GM12878 (cell line): ENCODE data around the gene TBC1D22B. TPM values are rescaled to one million over a fixed set of nuclear protein-coding genes. Genes with fewer than 3 reads are reported as not detected.

ENCODE experiments used
- BHLHE40 ChIP-seq, 2 experiments: fragments of 450-650 bp in 1 of 2; IDR thresholded peaks; 2 replicates each; pipeline ENCODE4 v1.6.1; 2011 to 2017; ENCODE audit warnings: low read depth in 2 of 2, borderline replicate concordance in 1 of 2, improper control_type of control experiment in 1 of 2, low read length in 1 of 2, mild to moderate bottlenecking in 1 of 2
- CBFB ChIP-seq: IDR thresholded peaks from 2 replicates; pipeline ENCODE4 v1.6.1; 2016; ENCODE audit warnings: antibody characterized with exemption, low read depth
- CBX5 ChIP-seq: sonication (generic); IDR thresholded peaks from 2 replicates; pipeline ENCODE4 v1.6.1; 2016; ENCODE audit warnings: low read depth, moderate library complexity, mild to moderate bottlenecking, inconsistent platforms
- CREM ChIP-seq: IDR thresholded peaks from 2 replicates; pipeline ENCODE4 v1.6.1; 2014; ENCODE audit warnings: antibody characterized with exemption, low read depth
- KLF5 ChIP-seq: fragments of 450-650 bp; IDR thresholded peaks from 2 replicates; pipeline ENCODE4 v1.6.1; 2014; ENCODE audit warnings: mild to moderate bottlenecking; ENCODE audit not compliant: partially characterized antibody
- LARP7 ChIP-seq: fragments of 450-650 bp; IDR thresholded peaks from 2 replicates; pipeline ENCODE4 v1.6.1; 2017; ENCODE audit warnings: mild to moderate bottlenecking
- MEF2B ChIP-seq: fragments of 450-650 bp; IDR thresholded peaks from 2 replicates; pipeline ENCODE4 v1.6.1; 2018; ENCODE audit warnings: mild to moderate bottlenecking, moderate library complexity; ENCODE audit not compliant: partially characterized antibody, poor library complexity, severe bottlenecking
- NFXL1 ChIP-seq: fragments of 450-650 bp; IDR thresholded peaks from 2 replicates; pipeline ENCODE4 v1.6.1; 2017; ENCODE audit warnings: antibody characterized with exemption, mild to moderate bottlenecking, borderline replicate concordance
- NFYB ChIP-seq: IDR thresholded peaks from 2 replicates; pipeline ENCODE4 v1.6.1; 2011; ENCODE audit warnings: low read depth, mild to moderate bottlenecking, low read length, improper control_type of control experiment, moderate library complexity; ENCODE audit not compliant: insufficient read depth
- RFX5 ChIP-seq: IDR thresholded peaks from 2 replicates; pipeline ENCODE4 v1.6.1; 2011; ENCODE audit warnings: low read depth, low read length, improper control_type of control experiment
- RUNX3 ChIP-seq: IDR thresholded peaks from 2 replicates; pipeline ENCODE4 v1.6.1; 2012; ENCODE audit warnings: low read length, inconsistent platforms
- SIX5 ChIP-seq: IDR thresholded peaks from 2 replicates; pipeline ENCODE4 v1.6.1; 2011; ENCODE audit warnings: mild to moderate bottlenecking, low read depth, low read length, moderate library complexity; ENCODE audit not compliant: severe bottlenecking
- SMAD5 ChIP-seq: IDR thresholded peaks from 2 replicates; pipeline ENCODE4 v1.6.1; 2016; ENCODE audit warnings: antibody characterized with exemption, low read depth
- SPI1 ChIP-seq: IDR thresholded peaks from 2 replicates; pipeline ENCODE4 v1.6.1; 2011; ENCODE audit warnings: low read depth, mild to moderate bottlenecking, low read length, moderate library complexity, borderline replicate concordance; ENCODE audit not compliant: insufficient read depth
- SRF ChIP-seq, 2 experiments: IDR thresholded peaks; 2 replicates each; pipeline ENCODE4 v1.6.1; 2011; ENCODE audit warnings: low read depth in 2 of 2, low read length in 2 of 2, mild to moderate bottlenecking in 1 of 2, moderate library complexity in 1 of 2
- TCF12 ChIP-seq: IDR thresholded peaks from 2 replicates; pipeline ENCODE4 v1.6.1; 2011; ENCODE audit warnings: low read depth, mild to moderate bottlenecking, low read length
- TCF7 ChIP-seq: IDR thresholded peaks from 2 replicates; pipeline ENCODE4 v1.6.1; 2014; ENCODE audit warnings: antibody characterized with exemption, borderline replicate concordance
- YBX1 ChIP-seq: fragments of 450-650 bp; IDR thresholded peaks from 2 replicates; pipeline ENCODE4 v1.6.1; 2016; ENCODE audit warnings: antibody characterized with exemption
- ZNF207 ChIP-seq: fragments of 450-650 bp; IDR thresholded peaks from 2 replicates; pipeline ENCODE4 v1.6.1; 2014; ENCODE audit warnings: antibody characterized with exemption, mild to moderate bottlenecking, borderline replicate concordance
- ZNF274 ChIP-seq: IDR thresholded peaks from one replicate; pipeline ENCODE4 v1.8.0; 2011; ENCODE audit not compliant: insufficient read length, insufficient read depth
- ZNF622 ChIP-seq: fragments of 450-650 bp; IDR thresholded peaks from 2 replicates; pipeline ENCODE4 v1.6.1; 2017; ENCODE audit warnings: mild to moderate bottlenecking, inconsistent platforms
- polyA plus RNA-seq, 11 experiments: library from polyadenylated mRNA; depleted of rRNA in 4 of 11; unstranded in 6 of 11; stranded (reverse) in 5 of 11; fragments of >200 nt; fragmentation: Nextera tagmentation in 4 of 11; fragmentation: Illumina TruSeq in 1 of 11; extraction: Ambion mirVana in 4 of 11; extraction: Trizol in 1 of 11; gene quantifications; 1 replicate in 1 of 11; 2 replicates in 10 of 11; pipeline versions ENCODE4 v1.2.1 to v1.2.3, GENCODE V29; 2011 to 2016; ENCODE audit warnings: inconsistent platforms in 2 of 11, missing spikeins in 2 of 11, low read depth in 1 of 11
- total RNA-seq, 4 experiments: library from RNA; depleted of rRNA in 3 of 4; stranded (reverse); fragments of >200 nt in 3 of 4; fragmentation: Illumina TruSeq in 1 of 4; extraction: Trizol in 1 of 4; gene quantifications; 2 replicates each; pipeline versions ENCODE4 v1.2.1 to v1.2.3, GENCODE V29; 2013 to 2021
- TF ChIP-seq, protein P1 (sequence below): fragments of 450-650 bp; IDR thresholded peaks from 2 replicates; pipeline ENCODE4 v1.6.1; 2018; ENCODE audit warnings: borderline replicate concordance, mild to moderate bottlenecking; ENCODE audit not compliant: partially characterized antibody
- TF ChIP-seq, protein P2 (sequence below): IDR thresholded peaks from 2 replicates; pipeline ENCODE4 v1.6.1; 2011; ENCODE audit warnings: mild to moderate bottlenecking, low read depth, low read length, moderate library complexity; ENCODE audit not compliant: insufficient replicate concordance
- TF ChIP-seq, protein P3 (sequence below): fragments of 450-650 bp; IDR thresholded peaks from 2 replicates; pipeline ENCODE4 v1.6.1; 2017; ENCODE audit warnings: borderline replicate concordance

TBC1D22B gene
- total and polyA plus RNA-seq, 10 of the 15 experiments (the other 5 are each of a cell fraction or from before 2014, with no cell fraction given) = 3.4 to 18.7 (median 14.1) TPM

DNA sequence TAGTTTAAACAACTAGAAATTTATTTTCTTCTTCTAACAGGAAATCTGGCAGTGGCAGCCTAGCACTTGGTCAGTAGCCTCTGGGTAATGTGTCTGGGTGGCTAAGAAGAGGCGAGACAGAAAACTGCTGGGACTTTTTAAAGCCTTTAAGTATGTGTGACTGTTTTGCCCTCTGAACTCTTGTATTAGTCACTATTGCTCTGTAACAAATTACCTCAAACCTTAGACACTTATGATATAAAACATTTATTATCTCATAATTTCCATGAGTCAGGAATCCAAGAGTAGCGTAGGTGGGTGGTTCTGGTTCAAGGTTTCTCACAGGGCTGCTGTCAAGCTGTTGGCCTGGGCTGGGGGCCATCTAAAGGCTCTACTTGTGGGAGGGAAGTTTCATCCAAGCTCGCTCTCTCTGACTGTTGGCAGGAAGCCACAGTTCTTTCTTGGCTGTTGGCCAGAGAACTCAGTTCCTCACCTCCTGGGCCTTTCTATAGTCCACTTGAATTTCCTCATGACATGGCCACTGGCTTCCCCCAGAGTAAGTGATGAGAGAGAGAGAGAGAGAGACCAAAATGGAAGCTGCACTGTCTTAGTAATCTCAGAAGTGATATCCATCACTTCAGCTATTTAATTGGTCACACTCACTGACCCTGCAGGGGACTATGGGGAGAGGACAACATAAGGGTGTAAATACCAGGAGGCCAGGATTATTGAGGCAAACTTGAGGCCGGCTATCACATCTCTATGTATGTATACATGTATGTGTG, 17.4 kb upstream of the TBC1D22B start (continued):
- TF ChIP-seq, protein P1, sequence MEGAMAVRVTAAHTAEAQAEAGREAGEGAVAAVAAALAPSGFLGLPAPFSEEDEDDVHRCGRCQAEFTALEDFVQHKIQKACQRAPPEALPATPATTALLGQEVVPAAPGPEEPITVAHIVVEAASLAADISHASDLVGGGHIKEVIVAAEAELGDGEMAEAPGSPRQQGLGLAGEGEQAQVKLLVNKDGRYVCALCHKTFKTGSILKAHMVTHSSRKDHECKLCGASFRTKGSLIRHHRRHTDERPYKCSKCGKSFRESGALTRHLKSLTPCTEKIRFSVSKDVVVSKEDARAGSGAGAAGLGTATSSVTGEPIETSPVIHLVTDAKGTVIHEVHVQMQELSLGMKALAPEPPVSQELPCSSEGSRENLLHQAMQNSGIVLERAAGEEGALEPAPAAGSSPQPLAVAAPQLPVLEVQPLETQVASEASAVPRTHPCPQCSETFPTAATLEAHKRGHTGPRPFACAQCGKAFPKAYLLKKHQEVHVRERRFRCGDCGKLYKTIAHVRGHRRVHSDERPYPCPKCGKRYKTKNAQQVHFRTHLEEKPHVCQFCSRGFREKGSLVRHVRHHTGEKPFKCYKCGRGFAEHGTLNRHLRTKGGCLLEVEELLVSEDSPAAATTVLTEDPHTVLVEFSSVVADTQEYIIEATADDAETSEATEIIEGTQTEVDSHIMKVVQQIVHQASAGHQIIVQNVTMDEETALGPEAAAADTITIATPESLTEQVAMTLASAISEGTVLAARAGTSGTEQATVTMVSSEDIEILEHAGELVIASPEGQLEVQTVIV = no peak
- TF ChIP-seq SIX5 (no peak), BHLHE40 (IDR thresholded peaks at IDR 0.05; ENCODE audit: borderline replicate concordance in 1 of 2, low read depth in 2 of 2, low read length in 1 of 2) (0 out of 4 replicates have a peak, but pooled peaks of 1 of the 2 experiments have one; percentile 17), KLF5 (no peak), CBFB (no peak), SPI1 (peak; percentile 59), TCF12 (0 out of 2 replicates have a peak, but pooled peaks have one; percentile 13), NFYB (no peak), SRF (IDR thresholded peaks at IDR 0.05; ENCODE audit: low read depth in 2 of 2, low read length in 2 of 2) (no peak), ZNF274 (no peak), CREM (peak; percentile 89), RFX5 (no peak), MEF2B (no peak), YBX1 (no peak), CBX5 (no peak), TCF7 (no peak), ZNF207 (no peak), ZNF622 (no peak), SMAD5 (no peak), RUNX3 (peak; percentile 52), LARP7 (no peak), NFXL1 (no peak)
- TF ChIP-seq, protein P2, sequence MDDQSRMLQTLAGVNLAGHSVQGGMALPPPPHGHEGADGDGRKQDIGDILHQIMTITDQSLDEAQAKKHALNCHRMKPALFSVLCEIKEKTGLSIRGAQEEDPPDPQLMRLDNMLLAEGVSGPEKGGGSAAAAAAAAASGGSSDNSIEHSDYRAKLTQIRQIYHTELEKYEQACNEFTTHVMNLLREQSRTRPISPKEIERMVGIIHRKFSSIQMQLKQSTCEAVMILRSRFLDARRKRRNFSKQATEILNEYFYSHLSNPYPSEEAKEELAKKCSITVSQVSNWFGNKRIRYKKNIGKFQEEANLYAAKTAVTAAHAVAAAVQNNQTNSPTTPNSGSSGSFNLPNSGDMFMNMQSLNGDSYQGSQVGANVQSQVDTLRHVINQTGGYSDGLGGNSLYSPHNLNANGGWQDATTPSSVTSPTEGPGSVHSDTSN = no peak
- TF ChIP-seq, protein P3, sequence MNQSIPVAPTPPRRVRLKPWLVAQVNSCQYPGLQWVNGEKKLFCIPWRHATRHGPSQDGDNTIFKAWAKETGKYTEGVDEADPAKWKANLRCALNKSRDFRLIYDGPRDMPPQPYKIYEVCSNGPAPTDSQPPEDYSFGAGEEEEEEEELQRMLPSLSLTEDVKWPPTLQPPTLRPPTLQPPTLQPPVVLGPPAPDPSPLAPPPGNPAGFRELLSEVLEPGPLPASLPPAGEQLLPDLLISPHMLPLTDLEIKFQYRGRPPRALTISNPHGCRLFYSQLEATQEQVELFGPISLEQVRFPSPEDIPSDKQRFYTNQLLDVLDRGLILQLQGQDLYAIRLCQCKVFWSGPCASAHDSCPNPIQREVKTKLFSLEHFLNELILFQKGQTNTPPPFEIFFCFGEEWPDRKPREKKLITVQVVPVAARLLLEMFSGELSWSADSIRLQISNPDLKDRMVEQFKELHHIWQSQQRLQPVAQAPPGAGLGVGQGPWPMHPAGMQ = no peak
